ENCODE measurements around the gene UBN2. TPM values are rescaled to one million over a fixed set of nuclear protein-coding genes. Genes with fewer than 3 reads are reported as not detected.
A peak's percentile ranks its signal among the peaks of the same experiment; 100 is the strongest.

UBN2 gene
- total and polyA plus RNA-seq, 5 donors from 2014 or later = 0.59 to 12.5 (median 1.8) TPM

GRCh38 chr7:139284252-139284896 is 53.3 kb downstream of the UBN2 start:
- no peaks in the 10 kb centered on the region for H3K9me3 Mint-ChIP-seq
- no peaks in the 10 kb centered on the region for H3K27me3 Mint-ChIP-seq
- ATAC-seq (ENCODE audit: low read depth in 2 of 2) = no peak
- Histone ChIP-seq H3K36me3 (ENCODE audit: control insufficient read depth, insufficient read depth, low read length) (peaks cover 17% of the 10 kb centered on the region), H3K4me1 (ENCODE audit: control insufficient read depth, insufficient read depth, low read length, poor library complexity, severe bottlenecking) (no peaks in the 10 kb centered on the region), H3K27me3 (ENCODE audit: control insufficient read depth, insufficient read depth, low read length) (no peaks in the 10 kb centered on the region), H3K27ac (ENCODE audit: insufficient read depth, low read length, poor library complexity, severe bottlenecking) (no peak overlapping the region), H3K4me3 (ENCODE audit: low read depth, low read length) (no peak overlapping the region), H3K9me3 (ENCODE audit: control insufficient read depth in 2 of 2, low read length in 2 of 2) (no peaks in the 10 kb centered on the region)
- H3K36me3 Mint-ChIP-seq = peaks cover 36% of the 10 kb centered on the region
- peaks cover 0 to 4% (median 2%) of the 10 kb centered on the region in 4 donors for H3K4me1 Mint-ChIP-seq
- no peak overlapping the region for H3K27ac Mint-ChIP-seq
- no peak overlapping the region for H3K4me3 Mint-ChIP-seq
- peak in 1 of 3 donors; percentile 4 for DNase-seq

DNA sequence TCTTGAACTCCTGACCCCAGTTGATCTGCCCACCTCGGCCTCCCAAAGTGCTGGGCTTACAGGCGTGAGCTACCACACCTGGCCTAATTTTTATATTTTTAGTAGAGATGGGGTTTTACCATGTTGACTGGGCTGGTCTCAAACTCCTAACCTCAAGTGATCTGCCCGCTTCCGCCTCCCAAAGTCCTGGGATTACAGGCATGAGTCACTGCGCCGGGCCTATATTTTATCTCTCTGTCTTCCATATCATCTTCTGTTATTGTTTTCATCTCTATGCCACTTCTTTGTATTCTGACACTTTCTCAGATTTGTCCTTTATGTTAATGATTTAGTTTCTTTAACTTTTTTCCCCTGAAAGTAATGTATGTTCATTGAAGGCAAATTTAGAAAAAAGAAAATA is 55.1 kb downstream of the UBN2 start:
- Mint-ChIP-seq H3K9me3 (no peaks in the 10 kb centered on the region), H3K36me3 (peaks cover 34% of the 10 kb centered on the region), H3K27me3 (no peaks in the 10 kb centered on the region), H3K4me3 (no peak overlapping the region), H3K27ac (no peak overlapping the region), H3K4me1 (peaks cover 0 to 8% (median 3%) of the 10 kb centered on the region in 4 donors)
- Histone ChIP-seq H3K4me1 (ENCODE audit: control insufficient read depth, insufficient read depth, low read length, poor library complexity, severe bottlenecking) (no peaks in the 10 kb centered on the region), H3K36me3 (ENCODE audit: control insufficient read depth, insufficient read depth, low read length) (peaks cover 17% of the 10 kb centered on the region), H3K27me3 (ENCODE audit: control insufficient read depth, insufficient read depth, low read length) (no peaks in the 10 kb centered on the region), H3K4me3 (ENCODE audit: low read depth, low read length) (no peak overlapping the region), H3K27ac (ENCODE audit: insufficient read depth, low read length, poor library complexity, severe bottlenecking) (no peak overlapping the region), H3K9me3 (ENCODE audit: control insufficient read depth in 2 of 2, low read length in 2 of 2) (no peaks in the 10 kb centered on the region)
- ATAC-seq (ENCODE audit: low read depth in 2 of 2) = no peak
- DNase-seq = no peak

- no peak overlapping the region for H3K27ac ChIP-seq (ENCODE audit: insufficient read depth, low read length, poor library complexity, severe bottlenecking)
- H3K27ac Mint-ChIP-seq = peak overlapping the region in 2 of 3 donors; percentile 4 to 8
Observed at GRCh38 chr7:139292821-139293220, 61.8 kb downstream of the UBN2 start.

DNA sequence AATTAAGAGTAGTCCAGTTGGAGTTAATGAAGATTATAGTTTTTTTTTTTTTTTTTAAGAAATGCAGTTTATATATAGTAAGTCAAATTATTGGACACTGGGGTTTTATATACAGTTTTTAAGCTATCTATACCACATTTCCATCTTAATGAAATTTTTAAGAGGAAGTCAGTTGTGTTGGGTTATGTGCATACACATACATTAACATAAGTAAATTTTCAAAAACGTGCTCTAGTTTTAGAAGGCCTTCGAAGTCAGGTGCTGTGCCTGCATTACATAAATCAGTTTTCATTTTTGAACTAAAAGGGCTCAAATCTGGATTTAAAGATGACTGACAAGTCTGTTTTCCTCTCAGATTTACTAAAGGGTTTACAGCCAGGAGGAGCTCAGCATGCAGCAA is 62.5 kb downstream of the UBN2 start:
- Histone ChIP-seq H3K4me3 (ENCODE audit: low read depth, low read length) (no peak overlapping the region), H3K36me3 (ENCODE audit: control insufficient read depth, insufficient read depth, low read length) (peaks cover 10% of the 10 kb centered on the region), H3K27me3 (ENCODE audit: control insufficient read depth, insufficient read depth, low read length) (no peaks in the 10 kb centered on the region), H3K9me3 (ENCODE audit: control insufficient read depth in 2 of 2, low read length in 2 of 2) (no peaks in the 10 kb centered on the region), H3K4me1 (ENCODE audit: control insufficient read depth, insufficient read depth, low read length, poor library complexity, severe bottlenecking) (no peaks in the 10 kb centered on the region), H3K27ac (ENCODE audit: insufficient read depth, low read length, poor library complexity, severe bottlenecking) (no peak overlapping the region)
- Mint-ChIP-seq H3K36me3 (peaks cover 21% of the 10 kb centered on the region), H3K27ac (no peak overlapping the region), H3K27me3 (no peaks in the 10 kb centered on the region), H3K4me3 (no peak overlapping the region), H3K9me3 (no peaks in the 10 kb centered on the region), H3K4me1 (peaks cover 0 to 5% (median 2%) of the 10 kb centered on the region in 4 donors)
- DNase-seq = no peak
- ATAC-seq (ENCODE audit: low read depth in 2 of 2) = no peak

More at GRCh38 chr7:139292821-139293220, 61.8 kb downstream of the UBN2 start:
- no peaks in the 10 kb centered on the region for H3K9me3 Mint-ChIP-seq
- ATAC-seq (ENCODE audit: low read depth in 2 of 2) (no peak), DNase-seq (no peak)
- no peaks in the 10 kb centered on the region for H3K9me3 ChIP-seq (ENCODE audit: control insufficient read depth in 2 of 2, low read length in 2 of 2)
- peaks cover 3% of the 10 kb centered on the region for H3K36me3 ChIP-seq (ENCODE audit: control insufficient read depth, insufficient read depth, low read length)
- peaks cover 0 to 6% (median 2%) of the 10 kb centered on the region in 4 donors for H3K4me1 Mint-ChIP-seq
- H3K36me3 Mint-ChIP-seq = peaks cover 26% of the 10 kb centered on the region
- no peaks in the 10 kb centered on the region for H3K4me1 ChIP-seq (ENCODE audit: control insufficient read depth, insufficient read depth, low read length, poor library complexity, severe bottlenecking)
- no peak overlapping the region for H3K4me3 ChIP-seq (ENCODE audit: low read depth, low read length)
- no peaks in the 10 kb centered on the region for H3K27me3 ChIP-seq (ENCODE audit: control insufficient read depth, insufficient read depth, low read length)
- no peaks in the 10 kb centered on the region for H3K27me3 Mint-ChIP-seq
- H3K4me3 Mint-ChIP-seq = no peak overlapping the region

DNA sequence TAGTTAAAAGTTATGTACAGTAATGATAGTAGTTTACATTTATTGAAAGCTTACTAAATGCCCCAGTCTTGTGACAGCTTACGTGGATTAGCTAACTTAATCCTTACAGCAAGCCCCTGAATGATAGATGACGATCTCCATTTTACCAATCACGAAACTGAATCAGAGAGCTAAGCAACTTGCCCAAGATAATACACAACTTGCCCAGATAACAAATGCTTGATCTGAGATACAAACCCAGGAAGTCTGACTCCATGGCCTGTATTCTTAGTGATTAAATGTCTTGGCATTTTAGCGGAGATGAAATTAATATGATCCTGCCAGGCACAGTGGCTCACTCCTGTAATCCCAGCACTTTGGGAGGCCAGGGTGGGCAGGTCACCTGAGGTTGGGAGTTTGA is 63.2 kb downstream of the UBN2 start:
- Mint-ChIP-seq H3K4me3 (no peak overlapping the region), H3K4me1 (peaks cover 0 to 5% (median 2%) of the 10 kb centered on the region in 4 donors), H3K27ac (peak overlapping the region in 1 of 3 donors; percentile 1), H3K9me3 (no peaks in the 10 kb centered on the region), H3K27me3 (no peaks in the 10 kb centered on the region), H3K36me3 (peaks cover 21% of the 10 kb centered on the region)
- no peak for ATAC-seq (ENCODE audit: low read depth in 2 of 2)
- no peaks in the 10 kb centered on the region for H3K27me3 ChIP-seq (ENCODE audit: control insufficient read depth, insufficient read depth, low read length)
- H3K36me3 ChIP-seq (ENCODE audit: control insufficient read depth, insufficient read depth, low read length) = peaks cover 11% of the 10 kb centered on the region
- no peaks in the 10 kb centered on the region for H3K9me3 ChIP-seq (ENCODE audit: control insufficient read depth in 2 of 2, low read length in 2 of 2)
- DNase-seq = no peak
- H3K27ac ChIP-seq (ENCODE audit: insufficient read depth, low read length, poor library complexity, severe bottlenecking) = no peak overlapping the region
- H3K4me3 ChIP-seq (ENCODE audit: low read depth, low read length) = no peak overlapping the region
- H3K4me1 ChIP-seq (ENCODE audit: control insufficient read depth, insufficient read depth, low read length, poor library complexity, severe bottlenecking) = no peaks in the 10 kb centered on the region

DNA sequence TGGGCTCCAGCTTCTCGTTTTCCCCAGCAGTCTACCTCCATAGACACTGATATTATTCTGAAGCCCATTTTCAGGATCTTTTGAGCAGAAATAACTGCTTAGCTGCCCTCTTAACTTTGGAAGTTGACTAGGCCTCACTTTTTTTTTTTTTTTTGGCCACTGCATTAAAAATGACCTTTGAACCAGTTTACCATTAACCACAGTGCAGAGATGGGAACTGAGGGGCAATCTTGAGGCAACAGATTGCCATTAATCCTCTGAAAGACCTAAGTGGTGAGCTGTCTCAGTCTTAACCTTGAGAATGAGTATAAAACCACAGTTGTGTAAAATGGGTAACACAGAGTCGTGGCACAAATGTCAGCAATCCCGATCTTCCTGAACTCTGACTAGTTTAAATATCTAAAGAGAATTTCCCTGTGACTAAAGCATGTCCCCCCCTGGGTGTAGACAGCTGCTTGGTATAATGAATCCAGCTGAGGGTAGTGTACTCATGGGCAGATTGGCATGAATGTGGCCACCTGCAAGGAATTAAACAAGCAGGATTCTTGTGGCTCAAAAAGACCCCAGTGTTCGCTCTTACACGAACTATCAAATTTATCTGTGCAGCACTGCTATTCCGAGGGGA is 64.0 kb downstream of the UBN2 start:
- no peaks in the 10 kb centered on the region for H3K27me3 Mint-ChIP-seq
- Histone ChIP-seq H3K36me3 (ENCODE audit: control insufficient read depth, insufficient read depth, low read length) (peaks cover 11% of the 10 kb centered on the region), H3K27me3 (ENCODE audit: control insufficient read depth, insufficient read depth, low read length) (no peaks in the 10 kb centered on the region), H3K27ac (ENCODE audit: insufficient read depth, low read length, poor library complexity, severe bottlenecking) (no peak overlapping the region), H3K4me1 (ENCODE audit: control insufficient read depth, insufficient read depth, low read length, poor library complexity, severe bottlenecking) (no peaks in the 10 kb centered on the region), H3K4me3 (ENCODE audit: low read depth, low read length) (no peak overlapping the region), H3K9me3 (ENCODE audit: control insufficient read depth in 2 of 2, low read length in 2 of 2) (no peaks in the 10 kb centered on the region)
- DNase-seq = no peak
- H3K27ac Mint-ChIP-seq = no peak overlapping the region
- no peaks in the 10 kb centered on the region for H3K9me3 Mint-ChIP-seq
- no peak for ATAC-seq (ENCODE audit: low read depth in 2 of 2)
- H3K4me3 Mint-ChIP-seq = no peak overlapping the region
- peaks cover 0 to 4% (median 2%) of the 10 kb centered on the region in 4 donors for H3K4me1 Mint-ChIP-seq
- peaks cover 28% of the 10 kb centered on the region for H3K36me3 Mint-ChIP-seq

DNA sequence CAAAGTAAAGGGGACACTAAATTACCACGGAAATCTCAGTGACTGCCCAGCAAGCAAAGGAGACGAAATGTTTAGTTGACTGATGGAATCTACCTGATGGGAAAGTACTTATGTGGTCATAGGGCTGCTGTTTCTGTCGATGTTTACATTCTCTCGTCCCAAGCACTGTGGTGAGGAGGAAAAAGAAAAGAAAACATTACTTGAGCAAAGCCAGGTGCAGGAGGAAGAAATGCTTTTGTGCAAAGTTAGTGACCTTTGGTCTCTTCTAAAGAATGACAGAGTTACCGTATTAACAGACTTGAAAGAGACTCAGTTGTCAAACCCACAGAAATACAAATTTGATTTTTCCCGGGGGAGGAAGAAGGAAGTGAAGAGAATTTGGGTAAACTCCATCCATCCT is 66.8 kb downstream of the UBN2 start:
- no peaks in the 10 kb centered on the region for H3K9me3 Mint-ChIP-seq
- H3K27me3 Mint-ChIP-seq = no peaks in the 10 kb centered on the region
- DNase-seq = no peak
- H3K27ac ChIP-seq (ENCODE audit: insufficient read depth, low read length, poor library complexity, severe bottlenecking) = no peak overlapping the region
- H3K4me3 ChIP-seq (ENCODE audit: low read depth, low read length) = no peak overlapping the region
- H3K27me3 ChIP-seq (ENCODE audit: control insufficient read depth, insufficient read depth, low read length) = no peaks in the 10 kb centered on the region
- peaks cover 0 to 1% (median 0%) of the 10 kb centered on the region in 4 donors for H3K4me1 Mint-ChIP-seq
- H3K4me1 ChIP-seq (ENCODE audit: control insufficient read depth, insufficient read depth, low read length, poor library complexity, severe bottlenecking) = no peaks in the 10 kb centered on the region
- H3K36me3 ChIP-seq (ENCODE audit: control insufficient read depth, insufficient read depth, low read length) = peaks cover 14% of the 10 kb centered on the region
- H3K4me3 Mint-ChIP-seq = no peak overlapping the region
- no peak for ATAC-seq (ENCODE audit: low read depth in 2 of 2)
- H3K9me3 ChIP-seq (ENCODE audit: control insufficient read depth in 2 of 2, low read length in 2 of 2) = no peaks in the 10 kb centered on the region
- H3K36me3 Mint-ChIP-seq = peaks cover 38% of the 10 kb centered on the region
- peak overlapping the region in 1 of 3 donors; percentile 0 for H3K27ac Mint-ChIP-seq

DNA sequence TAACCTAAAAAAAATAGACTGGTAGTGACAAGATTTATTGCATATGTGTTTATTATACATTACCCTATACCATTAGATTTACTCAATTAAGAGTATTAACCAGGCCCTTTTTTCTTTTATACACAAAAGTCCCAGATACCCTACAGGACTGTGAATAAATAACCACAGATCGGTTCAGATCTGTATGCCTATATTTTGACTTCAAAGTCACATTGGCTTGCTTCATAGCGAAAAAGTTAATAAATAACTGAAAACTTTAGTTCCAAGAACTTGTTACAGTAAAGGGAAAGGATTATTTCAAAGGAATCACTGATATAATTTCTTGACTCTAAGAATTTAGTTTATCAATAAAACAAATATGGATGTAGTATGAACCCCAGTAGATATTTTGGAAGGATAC is 68.3 kb downstream of the UBN2 start:
- H3K27ac Mint-ChIP-seq = no peak overlapping the region
- H3K27me3 ChIP-seq (ENCODE audit: control insufficient read depth, insufficient read depth, low read length) = no peaks in the 10 kb centered on the region
- peaks cover 14% of the 10 kb centered on the region for H3K36me3 ChIP-seq (ENCODE audit: control insufficient read depth, insufficient read depth, low read length)
- peaks cover 37% of the 10 kb centered on the region for H3K36me3 Mint-ChIP-seq
- no peak overlapping the region for H3K4me3 Mint-ChIP-seq
- H3K4me1 ChIP-seq (ENCODE audit: control insufficient read depth, insufficient read depth, low read length, poor library complexity, severe bottlenecking) = no peaks in the 10 kb centered on the region
- H3K27me3 Mint-ChIP-seq = no peaks in the 10 kb centered on the region
- H3K4me3 ChIP-seq (ENCODE audit: low read depth, low read length) = no peak overlapping the region
- DNase-seq (no peak), ATAC-seq (ENCODE audit: low read depth in 2 of 2) (no peak)
- no peaks in the 10 kb centered on the region for H3K4me1 Mint-ChIP-seq
- no peaks in the 10 kb centered on the region for H3K9me3 ChIP-seq (ENCODE audit: control insufficient read depth in 2 of 2, low read length in 2 of 2)
- H3K9me3 Mint-ChIP-seq = no peaks in the 10 kb centered on the region
- H3K27ac ChIP-seq (ENCODE audit: insufficient read depth, low read length, poor library complexity, severe bottlenecking) = no peak overlapping the region

Measured in CD4-positive, CD25-positive, alpha-beta regulatory T cell (primary cell).